ENCODE measurements around the gene NCS1.

Gene NCS1

GRCh38 chr9:130194378-130194932 is 22.3 kb downstream of the NCS1 start:
- in situ Hi-C loops (cut with MboI; ENCODE audit: low pct_unique_long_range_greater_than_20kb, low sequenced_read_pairs, unreplicated experiment) = no loop called here
- no peak for TF ChIP-seq CTCF (IDR thresholded peaks at IDR 0.05; ENCODE audit: extremely low read depth, insufficient read depth, missing control alignments)
- no peak for DNase-seq (ENCODE audit: low spot score)

GRCh38 chr9:130195638-130196037 is 23.4 kb downstream of the NCS1 start:
- no peak for TF ChIP-seq CTCF (IDR thresholded peaks at IDR 0.05; ENCODE audit: extremely low read depth, insufficient read depth, missing control alignments)
- in situ Hi-C loops (cut with MboI; ENCODE audit: low pct_unique_long_range_greater_than_20kb, low sequenced_read_pairs, unreplicated experiment) = no loop called here
- DNase-seq (ENCODE audit: low spot score) = no peak

- no peak for DNase-seq (ENCODE audit: low spot score)
- TF ChIP-seq CTCF (IDR thresholded peaks at IDR 0.05; ENCODE audit: extremely low read depth, insufficient read depth, missing control alignments) = no peak
- in situ Hi-C loops (cut with MboI; ENCODE audit: low pct_unique_long_range_greater_than_20kb, low sequenced_read_pairs, unreplicated experiment) = no loop called here
These were observed 24.4 kb downstream of the NCS1 start for GRCh38 chr9:130196643-130197042.

- DNase-seq (ENCODE audit: low spot score) = no peak
- no peak for TF ChIP-seq CTCF (IDR thresholded peaks at IDR 0.05; ENCODE audit: extremely low read depth, insufficient read depth, missing control alignments)
- in situ Hi-C loops (cut with MboI; ENCODE audit: low pct_unique_long_range_greater_than_20kb, low sequenced_read_pairs, unreplicated experiment) = no loop called here
These were observed 25.2 kb downstream of the NCS1 start for GRCh38 chr9:130197386-130197785.

GRCh38 chr9:130197888-130198287 is 25.7 kb downstream of the NCS1 start:
- TF ChIP-seq CTCF (IDR thresholded peaks at IDR 0.05; ENCODE audit: extremely low read depth, insufficient read depth, missing control alignments) = no peak
- in situ Hi-C loops (cut with MboI; ENCODE audit: low pct_unique_long_range_greater_than_20kb, low sequenced_read_pairs, unreplicated experiment) = no loop called here
- DNase-seq (ENCODE audit: low spot score) = no peak

GRCh38 chr9:130198501-130199179 is 26.4 kb downstream of the NCS1 start:
- in situ Hi-C loops (cut with MboI; ENCODE audit: low pct_unique_long_range_greater_than_20kb, low sequenced_read_pairs, unreplicated experiment) = no loop called here
- no peak for TF ChIP-seq CTCF (IDR thresholded peaks at IDR 0.05; ENCODE audit: extremely low read depth, insufficient read depth, missing control alignments)
- no peak for DNase-seq (ENCODE audit: low spot score)

All from GM13977 (cell line).